Type B pancreatic cell (in vitro differentiated cells): ENCODE results near the gene TEX12. TPM values are rescaled to one million over a fixed set of nuclear protein-coding genes. Genes with fewer than 3 reads are reported as not detected.

Experiments
- DNase-seq: peaks from one replicate; pipeline ENCODE4 v3.0.0; 2021; ENCODE audit warnings: mixed read lengths; ENCODE audit not compliant: unreplicated experiment; ENCODE audit errors: extremely low spot score
- H3K27ac Mint-ChIP-seq: 2 replicates; pipeline ENCODE4 v1.8.0; 2021; ENCODE audit warnings: mild to moderate bottlenecking, mixed read lengths
- H3K27me3 Mint-ChIP-seq: 2 replicates; pipeline ENCODE4 v1.8.0; 2021; ENCODE audit warnings: mixed read lengths
- H3K36me3 Mint-ChIP-seq: 2 replicates; pipeline ENCODE4 v1.8.0; 2021; ENCODE audit warnings: mixed read lengths
- H3K4me1 Mint-ChIP-seq: one replicate; pipeline ENCODE4 v1.8.0; 2021; ENCODE audit warnings: mixed read lengths; ENCODE audit not compliant: unreplicated experiment
- H3K4me3 Mint-ChIP-seq: 2 replicates; pipeline ENCODE4 v1.8.0; 2021; ENCODE audit warnings: mild to moderate bottlenecking, mixed read lengths
- H3K9me3 Mint-ChIP-seq: 2 replicates; pipeline ENCODE4 v1.8.0; 2021; ENCODE audit warnings: mixed read lengths
- total RNA-seq: library from RNA; stranded (reverse); gene quantifications from 2 replicates; pipeline ENCODE4 v1.2.1, GENCODE V29; 2021; ENCODE audit warnings: low replicate concordance
- TF ChIP-seq, protein P1 (sequence below): fragments of 200-600 bp; sonication (generic); conservative IDR thresholded peaks from 2 replicates; pipeline ENCODE4 v1.5.0; 2021; ENCODE audit warnings: antibody characterized with exemption, mild to moderate bottlenecking

TEX12 gene
- total RNA-seq, 1 donor from 2014 or later = not detected

DNA sequence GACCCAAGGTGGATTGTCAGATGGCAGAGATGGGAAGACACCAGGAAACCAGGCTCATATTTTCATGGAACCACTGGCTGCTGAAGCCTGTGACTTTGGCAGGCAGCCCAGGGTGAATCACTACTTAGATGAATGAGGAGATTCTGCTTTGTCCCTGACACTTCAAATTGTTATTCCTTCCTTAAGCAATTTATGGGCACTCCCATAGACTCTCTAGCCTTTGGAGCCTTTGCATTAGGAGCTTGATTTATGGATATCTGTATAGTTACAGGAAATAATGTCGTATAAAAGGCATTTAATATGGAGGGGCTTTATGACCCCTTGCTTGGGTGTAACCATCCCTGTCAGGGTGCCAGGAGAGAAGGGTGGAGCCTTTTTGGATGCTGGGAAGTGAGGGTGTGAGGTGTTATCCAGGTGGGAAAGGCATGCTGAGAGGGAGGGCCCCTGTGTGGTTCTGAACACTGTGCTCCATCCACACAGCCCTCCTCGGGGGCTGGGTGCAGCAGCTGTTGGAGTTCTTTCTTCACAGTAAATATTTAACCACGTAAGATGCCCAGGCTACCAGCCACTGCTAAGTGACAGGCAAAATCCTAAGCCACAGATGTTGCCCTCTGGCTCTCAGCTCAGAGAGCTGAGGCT lies 38.6 kb upstream of the TEX12 start:
- H3K9me3 Mint-ChIP-seq = no peaks in the 10 kb centered on the region
- H3K36me3 Mint-ChIP-seq = no peaks in the 10 kb centered on the region
- H3K4me1 Mint-ChIP-seq = peaks cover 6% of the 10 kb centered on the region
- H3K27me3 Mint-ChIP-seq = peaks cover 9% of the 10 kb centered on the region
- H3K4me3 Mint-ChIP-seq = no peak overlapping the region
- TF ChIP-seq, protein P1, sequence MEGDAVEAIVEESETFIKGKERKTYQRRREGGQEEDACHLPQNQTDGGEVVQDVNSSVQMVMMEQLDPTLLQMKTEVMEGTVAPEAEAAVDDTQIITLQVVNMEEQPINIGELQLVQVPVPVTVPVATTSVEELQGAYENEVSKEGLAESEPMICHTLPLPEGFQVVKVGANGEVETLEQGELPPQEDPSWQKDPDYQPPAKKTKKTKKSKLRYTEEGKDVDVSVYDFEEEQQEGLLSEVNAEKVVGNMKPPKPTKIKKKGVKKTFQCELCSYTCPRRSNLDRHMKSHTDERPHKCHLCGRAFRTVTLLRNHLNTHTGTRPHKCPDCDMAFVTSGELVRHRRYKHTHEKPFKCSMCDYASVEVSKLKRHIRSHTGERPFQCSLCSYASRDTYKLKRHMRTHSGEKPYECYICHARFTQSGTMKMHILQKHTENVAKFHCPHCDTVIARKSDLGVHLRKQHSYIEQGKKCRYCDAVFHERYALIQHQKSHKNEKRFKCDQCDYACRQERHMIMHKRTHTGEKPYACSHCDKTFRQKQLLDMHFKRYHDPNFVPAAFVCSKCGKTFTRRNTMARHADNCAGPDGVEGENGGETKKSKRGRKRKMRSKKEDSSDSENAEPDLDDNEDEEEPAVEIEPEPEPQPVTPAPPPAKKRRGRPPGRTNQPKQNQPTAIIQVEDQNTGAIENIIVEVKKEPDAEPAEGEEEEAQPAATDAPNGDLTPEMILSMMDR = no peak
- peak overlapping the region; percentile 71 for H3K27ac Mint-ChIP-seq
- DNase-seq = no peak

DNA sequence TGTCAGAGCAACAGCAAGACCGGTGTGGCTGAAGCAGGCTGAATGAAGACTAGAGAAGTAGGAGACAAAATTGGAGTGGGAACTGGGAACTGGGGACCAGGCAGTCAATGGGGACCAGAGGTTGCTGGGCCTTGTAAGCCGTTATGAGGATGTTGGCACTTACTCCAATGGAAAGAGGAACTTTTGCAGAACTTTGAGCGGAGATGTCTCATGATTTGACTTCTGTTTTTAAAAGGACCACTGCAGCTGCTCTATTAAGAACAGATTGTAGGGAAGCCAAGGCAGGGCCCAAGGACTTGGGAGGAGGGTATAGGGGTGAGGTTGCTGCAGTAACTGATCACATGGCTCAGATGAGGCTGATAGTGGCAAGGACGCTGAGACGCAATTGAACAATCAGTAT lies 37.5 kb upstream of the TEX12 start:
- no peaks in the 10 kb centered on the region for H3K36me3 Mint-ChIP-seq
- peaks cover 9% of the 10 kb centered on the region for H3K27me3 Mint-ChIP-seq

DNA sequence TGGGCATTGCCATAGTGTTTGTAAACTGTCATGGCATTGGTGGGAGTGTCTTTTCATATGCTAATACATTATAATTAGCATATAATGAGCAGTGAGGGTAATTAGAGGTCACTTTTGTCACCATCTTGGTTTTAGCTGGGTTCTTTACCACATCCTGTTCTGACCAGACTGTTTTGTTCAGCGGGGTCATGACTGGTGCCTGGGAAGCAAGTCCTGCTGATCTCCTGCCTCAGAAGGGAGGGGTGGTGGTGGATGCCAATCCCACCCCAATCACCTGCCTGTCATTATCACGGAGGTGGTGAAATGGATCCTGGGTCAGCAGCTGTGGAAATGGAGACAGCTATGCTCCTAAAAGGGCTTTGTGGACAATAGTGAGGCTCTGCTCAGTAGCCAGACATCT lies 34.4 kb upstream of the TEX12 start:
- no peak overlapping the region for H3K27ac Mint-ChIP-seq
- peaks cover 6% of the 10 kb centered on the region for H3K4me1 Mint-ChIP-seq
- H3K36me3 Mint-ChIP-seq = no peaks in the 10 kb centered on the region
- TF ChIP-seq, protein P1 = no peak
- peaks cover 9% of the 10 kb centered on the region for H3K27me3 Mint-ChIP-seq
- no peaks in the 10 kb centered on the region for H3K9me3 Mint-ChIP-seq
- DNase-seq = no peak
- no peak overlapping the region for H3K4me3 Mint-ChIP-seq

More for the DNA sequence above, 37.5 kb upstream of the TEX12 start:
- TF ChIP-seq, protein P1 = no peak
- Mint-ChIP-seq H3K4me1 (peaks cover 6% of the 10 kb centered on the region), H3K9me3 (no peaks in the 10 kb centered on the region), H3K27ac (no peak overlapping the region), H3K4me3 (no peak overlapping the region)
- DNase-seq = no peak

DNA sequence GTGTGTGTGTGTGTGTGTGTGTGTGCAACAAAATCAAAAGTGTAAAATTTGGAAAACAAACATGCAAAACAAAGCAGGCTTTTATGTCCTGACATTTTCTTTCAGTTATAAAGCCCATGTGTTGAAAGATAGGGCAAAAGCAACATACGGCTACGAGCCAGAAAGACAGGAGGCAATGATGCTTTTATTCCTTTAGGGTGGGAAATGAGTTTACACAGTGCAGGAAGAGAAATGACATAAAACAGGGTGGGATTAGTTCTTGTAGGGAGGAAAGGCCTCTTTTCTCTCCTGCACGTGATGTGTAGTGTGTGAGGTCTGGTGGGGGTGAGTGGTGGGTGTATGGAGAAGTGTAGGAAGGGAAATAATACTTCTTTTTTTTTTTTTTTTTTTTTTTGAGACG lies 32.7 kb upstream of the TEX12 start:
- Mint-ChIP-seq H3K36me3 (no peaks in the 10 kb centered on the region), H3K9me3 (no peaks in the 10 kb centered on the region), H3K27me3 (peaks cover 4% of the 10 kb centered on the region), H3K4me1 (no peaks in the 10 kb centered on the region), H3K27ac (no peak overlapping the region), H3K4me3 (no peak overlapping the region)
- DNase-seq = no peak
- TF ChIP-seq, protein P1 = no peak

DNA sequence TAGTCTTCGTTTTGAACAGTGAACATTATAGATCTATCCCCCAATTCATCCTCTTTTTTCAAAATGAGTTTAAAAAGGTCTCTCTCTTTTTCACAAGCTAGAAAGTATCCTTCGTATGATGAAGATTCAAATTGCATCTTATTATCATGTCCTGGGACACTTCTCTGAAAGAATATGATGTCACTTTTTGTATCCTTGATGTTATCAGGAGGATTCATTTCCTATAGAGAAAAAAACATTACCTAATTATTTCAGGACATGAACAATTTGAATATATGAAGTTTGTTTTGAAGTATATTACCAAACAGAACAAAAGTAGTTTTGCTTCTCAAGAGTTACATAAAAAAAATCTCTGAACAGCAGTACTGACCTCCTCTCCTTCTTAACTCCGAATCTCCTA lies 23.6 kb upstream of the TEX12 start:
- H3K4me1 Mint-ChIP-seq = no peaks in the 10 kb centered on the region
- H3K27ac Mint-ChIP-seq = no peak overlapping the region
- no peak for DNase-seq
- TF ChIP-seq, protein P1 = no peak
- H3K27me3 Mint-ChIP-seq = no peaks in the 10 kb centered on the region
- H3K9me3 Mint-ChIP-seq = no peaks in the 10 kb centered on the region
- no peak overlapping the region for H3K4me3 Mint-ChIP-seq
- no peaks in the 10 kb centered on the region for H3K36me3 Mint-ChIP-seq
